Measurements from ENCODE around the gene SLC34A2. TPM values are rescaled to one million over a fixed set of nuclear protein-coding genes. Genes with fewer than 3 reads are reported as not detected.

The SLC34A2 gene
- total RNA-seq, 1 donor from 2014 or later: not detected

GRCh38 chr4:25662306-25662705, 6.7 kb downstream of the SLC34A2 start:
- no peaks in the 10 kb centered on the region for H3K9me3 Mint-ChIP-seq
- no peak for DNase-seq (ENCODE audit: low read depth, low spot score)
- no peak for TF ChIP-seq CTCF (conservative IDR thresholded peaks at IDR 0.05)

GRCh38 chr4:25663781-25664180, 8.1 kb downstream of the SLC34A2 start:
- no peak for DNase-seq (ENCODE audit: low read depth, low spot score)
- no peak overlapping the region for H3K4me3 Mint-ChIP-seq
- H3K27ac Mint-ChIP-seq (ENCODE audit: unreplicated experiment): no peak overlapping the region
- peaks cover 8% of the 10 kb centered on the region for H3K4me1 Mint-ChIP-seq
- no peak for TF ChIP-seq CTCF (conservative IDR thresholded peaks at IDR 0.05)
- no peaks in the 10 kb centered on the region for H3K36me3 Mint-ChIP-seq (ENCODE audit: low read depth)
- no peaks in the 10 kb centered on the region for H3K9me3 Mint-ChIP-seq
- H3K27me3 Mint-ChIP-seq (ENCODE audit: low read depth): peaks cover 9% of the 10 kb centered on the region

More at GRCh38 chr4:25662306-25662705, 6.7 kb downstream of the SLC34A2 start:
- H3K27me3 Mint-ChIP-seq (ENCODE audit: low read depth): peaks cover 22% of the 10 kb centered on the region
- H3K4me1 Mint-ChIP-seq: peaks cover 8% of the 10 kb centered on the region
- no peak overlapping the region for H3K27ac Mint-ChIP-seq (ENCODE audit: unreplicated experiment)
- H3K36me3 Mint-ChIP-seq (ENCODE audit: low read depth): no peaks in the 10 kb centered on the region
- H3K4me3 Mint-ChIP-seq: no peak overlapping the region

GRCh38 chr4:25666031-25666630, 10.5 kb downstream of the SLC34A2 start:
- Mint-ChIP-seq H3K27ac (ENCODE audit: unreplicated experiment) (no peak overlapping the region), H3K36me3 (ENCODE audit: low read depth) (no peaks in the 10 kb centered on the region), H3K27me3 (ENCODE audit: low read depth) (peaks cover 2% of the 10 kb centered on the region), H3K4me3 (no peak overlapping the region), H3K9me3 (no peaks in the 10 kb centered on the region), H3K4me1 (peaks cover 8% of the 10 kb centered on the region)
- TF ChIP-seq CTCF (conservative IDR thresholded peaks at IDR 0.05): no peak
- DNase-seq (ENCODE audit: low read depth, low spot score): no peak

- Mint-ChIP-seq H3K36me3 (ENCODE audit: low read depth) (no peaks in the 10 kb centered on the region), H3K27ac (ENCODE audit: unreplicated experiment) (no peak overlapping the region), H3K4me3 (no peak overlapping the region), H3K9me3 (no peaks in the 10 kb centered on the region), H3K27me3 (ENCODE audit: low read depth) (peaks cover 2% of the 10 kb centered on the region), H3K4me1 (peaks cover 8% of the 10 kb centered on the region)
- no peak for DNase-seq (ENCODE audit: low read depth, low spot score)
- no peak for TF ChIP-seq CTCF (conservative IDR thresholded peaks at IDR 0.05)
Observed at GRCh38 chr4:25667931-25668557, 12.4 kb downstream of the SLC34A2 start.

GRCh38 chr4:25670991-25671390, 15.3 kb downstream of the SLC34A2 start:
- no peak overlapping the region for H3K4me3 Mint-ChIP-seq
- TF ChIP-seq CTCF (conservative IDR thresholded peaks at IDR 0.05): no peak

More at GRCh38 chr4:25670991-25671390, 15.3 kb downstream of the SLC34A2 start:
- no peaks in the 10 kb centered on the region for H3K4me1 Mint-ChIP-seq
- H3K9me3 Mint-ChIP-seq: no peaks in the 10 kb centered on the region
- no peaks in the 10 kb centered on the region for H3K27me3 Mint-ChIP-seq (ENCODE audit: low read depth)
- H3K27ac Mint-ChIP-seq (ENCODE audit: unreplicated experiment): no peak overlapping the region
- no peak for DNase-seq (ENCODE audit: low read depth, low spot score)
- no peaks in the 10 kb centered on the region for H3K36me3 Mint-ChIP-seq (ENCODE audit: low read depth)
